IPS-18c (cell line): ENCODE measurements around the gene ENO1.
"Not testable (repeated sequence)": the region's sequence is repeated elsewhere in the genome, so short reads cannot be mapped to it uniquely, and the experiment has no call there.

Source experiments
- H3K4me3 ChIP-seq: 2 replicates; pipeline ENCODE4 v1.7.0; 2013; ENCODE audit warnings: low read depth, mild to moderate bottlenecking, low read length, moderate library complexity; ENCODE audit not compliant: insufficient read depth
- H3K9me3 ChIP-seq: one replicate; pipeline ENCODE4 v1.6.1; 2013; ENCODE audit warnings: mild to moderate bottlenecking, low read length, moderate library complexity; ENCODE audit not compliant: control insufficient read depth, insufficient read depth

Gene ENO1

DNA sequence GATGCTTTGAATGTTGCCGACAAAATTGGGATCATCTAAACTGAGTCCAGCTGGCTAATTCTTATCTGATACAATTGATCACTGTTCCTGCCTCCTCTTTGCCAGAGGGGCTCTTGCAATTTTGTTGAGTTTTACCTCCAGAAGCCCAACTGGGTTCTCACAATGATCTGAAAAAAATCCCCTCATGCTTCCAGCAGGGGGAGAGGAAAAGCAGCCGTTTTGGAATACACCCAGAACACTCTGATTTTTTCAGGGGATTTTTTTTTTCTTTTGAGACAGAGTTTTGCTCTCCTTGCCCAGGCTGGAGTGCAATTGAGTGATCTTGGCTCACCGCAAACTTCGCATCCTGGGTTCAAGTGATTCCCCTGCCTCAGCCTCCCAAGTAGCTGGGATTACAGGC, 47.1 kb downstream of the ENO1 start:
- Histone ChIP-seq H3K9me3 (no peaks in the 10 kb centered on the region), H3K4me3 (no peak overlapping the region)

DNA sequence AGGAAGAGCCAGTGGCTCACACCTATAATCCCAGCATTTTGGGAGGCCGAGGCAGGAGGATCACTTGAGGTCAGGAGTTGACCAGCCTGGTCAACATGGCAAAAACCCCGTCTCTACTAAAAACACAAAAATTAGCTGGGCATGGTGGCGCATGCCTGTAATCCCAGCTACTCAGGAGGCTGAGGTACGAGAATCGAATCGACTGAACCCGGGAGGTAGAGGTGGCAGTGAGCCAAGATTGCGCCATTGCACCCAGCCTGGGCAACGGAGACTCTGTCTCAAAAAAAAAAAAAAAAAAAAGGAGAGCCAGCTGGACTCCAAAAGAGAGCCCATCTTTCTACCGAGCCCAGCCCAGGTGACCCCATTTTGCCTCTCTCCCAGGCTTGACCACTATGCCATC, 47.8 kb downstream of the ENO1 start:
- not testable (repeated sequence) for H3K9me3 ChIP-seq, H3K4me3 ChIP-seq

DNA sequence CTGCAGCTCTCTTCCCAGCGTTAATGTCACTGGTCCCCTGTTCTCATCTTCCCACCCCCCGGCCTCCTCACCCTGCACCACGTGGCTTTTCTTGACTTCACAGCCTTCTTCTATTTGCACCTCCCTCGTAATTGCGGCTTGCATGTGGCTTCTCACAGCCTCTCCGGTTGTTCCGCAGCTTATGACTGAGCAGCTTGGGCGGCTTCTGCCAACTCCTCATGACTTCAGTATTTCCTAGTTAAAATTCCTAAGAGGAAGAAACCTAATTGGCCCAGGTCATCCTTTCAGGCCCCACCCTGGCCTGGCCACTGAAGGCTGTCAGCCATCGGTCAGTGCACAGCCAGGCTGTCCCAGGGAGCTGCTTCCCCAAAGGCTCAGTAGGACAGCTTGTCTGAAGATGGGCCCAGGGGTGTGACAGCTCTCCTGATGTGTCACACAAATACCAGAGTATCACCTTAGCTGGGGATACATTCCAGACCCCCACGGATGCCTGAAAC, 52.5 kb downstream of the ENO1 start:
- Histone ChIP-seq H3K4me3 (no peak overlapping the region), H3K9me3 (no peaks in the 10 kb centered on the region)

DNA sequence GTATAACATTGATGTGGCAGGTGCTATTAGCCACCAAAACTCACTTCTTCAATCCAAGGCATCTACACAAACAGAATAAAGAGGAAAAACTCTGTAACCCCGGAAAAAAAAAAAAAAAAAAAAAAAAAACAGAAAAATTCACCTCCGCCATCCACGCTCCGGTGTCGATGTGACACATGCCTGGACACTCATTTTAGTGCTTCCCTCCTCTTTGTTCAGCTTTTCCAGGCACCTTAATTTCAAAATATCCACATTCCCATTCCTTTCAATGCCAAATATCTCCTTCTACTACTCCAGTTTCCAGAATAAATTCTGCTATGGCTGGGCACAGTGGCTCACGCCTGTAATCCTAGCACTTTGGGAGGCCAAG, 55.2 kb downstream of the ENO1 start:
- Histone ChIP-seq H3K9me3 (no peaks in the 10 kb centered on the region), H3K4me3 (no peak overlapping the region)

DNA sequence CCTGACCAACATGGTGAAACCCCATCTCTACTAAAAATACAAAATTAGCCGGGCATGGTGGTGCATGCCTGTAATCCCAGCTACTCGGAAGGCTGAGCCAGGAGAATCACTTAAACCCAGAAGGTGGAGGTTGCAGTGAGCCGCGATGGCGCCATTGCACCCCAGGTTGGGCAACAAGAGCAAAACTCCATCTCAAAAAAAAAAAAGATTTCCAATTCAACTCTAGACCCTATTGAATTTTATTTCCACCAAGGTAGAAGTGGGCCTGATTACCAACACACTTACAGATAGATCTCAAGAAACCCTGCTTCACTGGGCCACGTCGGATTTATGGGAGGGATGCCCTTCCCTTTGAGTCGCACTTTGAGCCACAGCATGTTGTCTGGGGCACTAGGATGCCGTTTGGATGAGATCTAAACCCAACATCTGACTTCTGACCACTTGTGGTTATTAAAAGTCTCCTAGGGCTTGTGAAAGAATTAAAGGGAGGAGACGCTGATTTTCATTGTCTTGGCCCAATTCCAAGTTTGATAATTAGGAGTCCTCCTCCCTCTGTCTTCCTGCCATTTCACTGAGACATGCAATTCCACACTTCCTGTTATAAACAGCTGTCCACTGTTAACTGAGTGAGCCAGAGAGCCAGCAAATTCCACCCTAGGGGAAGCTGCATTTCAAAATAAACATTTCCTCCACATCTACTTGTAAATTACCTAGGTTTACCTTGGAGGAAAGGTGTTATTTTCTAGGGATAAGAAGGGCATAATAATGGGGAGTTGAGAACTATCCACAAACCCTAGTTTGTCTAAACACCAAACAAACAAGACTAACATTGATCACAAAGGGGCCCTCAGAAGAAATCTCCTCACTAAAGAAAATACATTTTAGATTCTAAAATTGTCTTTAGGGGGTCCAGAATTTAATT, 55.9 kb downstream of the ENO1 start:
- no peaks in the 10 kb centered on the region for H3K9me3 ChIP-seq

DNA sequence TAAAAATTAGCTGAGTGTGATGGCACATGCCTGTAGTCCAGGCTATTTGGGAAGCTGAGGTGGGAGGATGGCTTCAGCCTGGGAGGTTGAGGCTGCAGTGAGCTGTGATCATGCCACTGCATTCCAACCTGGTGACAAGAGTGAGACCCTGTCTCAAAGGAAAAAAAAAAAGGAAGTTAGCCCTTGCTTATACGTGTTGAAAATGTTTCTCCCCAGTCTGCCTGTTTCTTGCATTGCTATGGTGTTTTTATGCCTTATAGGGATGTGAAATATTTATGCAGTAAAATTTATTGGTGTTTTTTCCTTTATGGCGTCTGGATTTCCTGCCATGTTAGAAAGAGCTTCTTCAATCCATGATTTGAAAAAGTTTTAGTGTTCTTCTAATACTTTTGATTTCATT, 57.4 kb downstream of the ENO1 start:
- Histone ChIP-seq H3K9me3 (no peaks in the 10 kb centered on the region), H3K4me3 (no peak overlapping the region)

More for the DNA sequence above, 55.9 kb downstream of the ENO1 start:
- H3K4me3 ChIP-seq: no peak overlapping the region

DNA sequence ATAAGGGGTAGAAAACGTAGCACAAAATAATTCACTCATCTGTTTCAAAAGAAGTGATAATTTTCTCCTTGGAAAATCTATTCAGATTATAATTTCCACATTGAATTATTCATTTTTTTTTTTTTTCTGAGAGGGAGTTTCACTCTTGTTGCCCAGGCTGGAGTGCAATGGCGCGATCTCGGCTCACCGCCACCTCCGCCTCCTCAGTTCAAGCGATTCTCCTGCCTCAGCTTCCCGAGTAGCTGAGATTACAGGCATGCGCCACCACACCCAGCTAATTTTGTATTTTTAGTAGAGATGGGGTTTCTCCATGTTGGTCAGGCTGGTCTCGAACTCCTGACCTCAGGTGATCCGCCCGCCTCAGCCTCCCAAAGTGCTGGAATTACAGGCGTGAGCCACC, 59.7 kb downstream of the ENO1 start:
- H3K4me3 ChIP-seq: peak overlapping the region; percentile 61; the same call in 1 of the 2 replicates
- not testable (repeated sequence) for H3K9me3 ChIP-seq

DNA sequence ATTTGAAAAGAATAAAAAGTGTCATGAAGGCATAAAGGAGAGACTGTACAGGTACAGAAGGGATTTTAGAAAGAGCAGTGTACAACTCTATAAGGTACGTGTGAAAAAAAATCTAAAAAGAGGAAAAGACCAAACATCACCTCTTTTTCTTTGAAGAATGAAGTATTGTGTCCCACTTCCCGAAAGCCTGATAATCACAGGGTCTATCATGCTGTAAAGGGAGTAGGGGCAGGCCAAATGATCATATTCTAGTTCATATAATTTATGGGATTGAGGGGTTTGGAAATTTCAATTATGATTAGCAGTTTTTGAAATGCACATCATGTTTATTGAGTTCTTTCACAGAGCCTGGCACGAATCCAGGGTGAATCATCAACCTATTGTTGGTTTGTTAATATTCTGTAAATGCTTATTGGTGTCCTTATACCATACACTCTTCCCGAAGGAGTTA, 60.1 kb downstream of the ENO1 start:
- H3K4me3 ChIP-seq: peak overlapping the region; percentile 61
- H3K9me3 ChIP-seq: no peaks in the 10 kb centered on the region

DNA sequence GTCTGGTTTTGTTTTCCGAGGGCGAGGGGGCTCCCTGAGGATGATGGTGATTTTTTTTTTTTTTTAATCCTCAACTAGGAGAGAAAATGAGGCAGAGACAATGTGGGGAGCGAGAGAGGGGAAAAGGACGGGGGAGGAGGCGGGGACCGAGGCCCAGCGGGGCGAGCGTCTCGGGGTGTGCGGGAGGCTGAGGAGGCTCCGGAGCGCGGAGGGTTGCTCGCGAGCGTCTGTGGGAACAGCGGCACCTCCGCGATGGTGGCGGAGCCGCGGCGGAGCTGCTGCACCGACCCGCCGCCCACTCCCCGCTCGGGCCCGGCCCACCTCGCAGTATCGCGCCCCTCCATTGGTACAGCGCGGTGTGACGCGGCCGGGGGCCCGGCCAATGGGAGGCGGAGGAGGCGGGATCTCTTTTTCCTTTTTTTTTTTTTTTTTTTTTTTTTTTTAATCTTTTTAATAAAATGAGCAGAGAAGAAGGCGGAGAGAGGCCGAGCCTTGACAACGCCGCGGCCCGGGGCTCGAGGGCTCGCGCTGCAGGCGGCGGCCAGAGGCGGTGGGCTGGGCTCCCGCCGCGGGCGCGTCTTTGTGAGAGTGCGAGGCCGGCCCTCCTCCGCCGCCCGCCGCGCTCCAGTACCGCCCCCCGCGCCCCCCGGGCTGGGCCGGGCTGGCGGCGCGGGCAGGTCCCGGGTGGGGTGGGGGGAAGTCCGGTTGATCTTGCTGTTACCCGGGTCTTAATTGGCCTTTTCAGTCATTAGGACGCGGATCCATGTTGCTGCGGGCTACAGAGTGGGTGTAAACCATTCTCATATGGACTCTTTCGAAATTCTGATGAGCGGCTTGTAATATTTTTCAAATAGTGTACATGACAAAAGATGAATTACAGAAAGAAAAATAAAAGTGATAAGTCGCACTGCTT, 60.8 kb downstream of the ENO1 start, which contains the start of gene RERE:
Gene RERE, minus strand, starts transcription at position 229 of the 913 bp plus-strand sequence.
- Histone ChIP-seq H3K4me3 (peak within 1 kb of the TSS; percentile 78), H3K9me3 (no peaks in the 10 kb centered on the region)

DNA sequence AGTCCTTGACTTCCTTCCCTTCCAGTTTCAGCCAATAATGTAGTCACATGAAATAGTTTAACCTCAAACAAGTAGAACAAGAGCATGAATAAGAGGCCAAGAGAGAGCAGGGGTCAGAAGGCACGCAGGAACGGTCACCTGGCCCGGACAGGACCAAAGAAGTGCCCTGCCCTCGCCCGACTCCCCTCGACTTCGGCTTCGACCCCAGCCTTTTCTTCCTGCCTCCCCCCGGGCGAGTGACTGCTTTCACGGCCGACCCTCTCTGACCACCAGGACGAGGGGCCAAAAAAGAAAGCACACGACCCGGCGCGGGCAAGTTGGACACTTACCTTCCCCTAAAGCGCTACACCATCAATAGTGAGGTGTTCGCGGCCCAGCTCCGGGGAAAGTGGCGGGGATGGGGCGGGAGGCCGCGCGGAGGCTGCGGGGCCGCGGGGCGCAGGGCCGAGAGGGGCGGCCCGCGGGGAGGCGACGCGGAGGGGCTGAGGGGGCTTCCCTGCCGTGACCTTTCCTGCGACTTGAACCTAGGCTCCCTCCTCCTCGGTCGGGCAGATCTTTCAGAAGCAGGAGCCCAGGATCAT, 61.6 kb downstream of the ENO1 start:
- peak overlapping the region; percentile 78 for H3K4me3 ChIP-seq

DNA sequence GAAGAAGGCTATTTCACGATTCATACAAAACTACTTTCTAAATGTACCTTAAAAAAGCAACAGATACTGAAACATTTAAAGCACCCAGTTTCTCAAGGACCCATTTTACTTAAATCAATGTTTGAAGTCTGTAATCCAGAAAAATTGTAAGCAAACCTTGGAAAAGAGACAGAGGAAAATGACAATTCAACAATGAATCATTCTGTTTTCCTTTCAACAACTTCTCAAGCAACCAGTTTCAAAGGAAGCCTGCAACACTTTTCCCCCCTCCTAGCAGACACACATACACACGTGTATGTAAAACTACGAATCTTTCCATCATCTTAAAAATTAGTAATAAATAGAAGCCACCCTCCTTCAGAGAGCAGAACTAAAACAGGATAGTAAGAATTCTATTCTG, 62.2 kb downstream of the ENO1 start:
- no peaks in the 10 kb centered on the region for H3K9me3 ChIP-seq
- H3K4me3 ChIP-seq: peak overlapping the region; percentile 78

More for the DNA sequence above, 61.6 kb downstream of the ENO1 start:
- no peaks in the 10 kb centered on the region for H3K9me3 ChIP-seq

DNA sequence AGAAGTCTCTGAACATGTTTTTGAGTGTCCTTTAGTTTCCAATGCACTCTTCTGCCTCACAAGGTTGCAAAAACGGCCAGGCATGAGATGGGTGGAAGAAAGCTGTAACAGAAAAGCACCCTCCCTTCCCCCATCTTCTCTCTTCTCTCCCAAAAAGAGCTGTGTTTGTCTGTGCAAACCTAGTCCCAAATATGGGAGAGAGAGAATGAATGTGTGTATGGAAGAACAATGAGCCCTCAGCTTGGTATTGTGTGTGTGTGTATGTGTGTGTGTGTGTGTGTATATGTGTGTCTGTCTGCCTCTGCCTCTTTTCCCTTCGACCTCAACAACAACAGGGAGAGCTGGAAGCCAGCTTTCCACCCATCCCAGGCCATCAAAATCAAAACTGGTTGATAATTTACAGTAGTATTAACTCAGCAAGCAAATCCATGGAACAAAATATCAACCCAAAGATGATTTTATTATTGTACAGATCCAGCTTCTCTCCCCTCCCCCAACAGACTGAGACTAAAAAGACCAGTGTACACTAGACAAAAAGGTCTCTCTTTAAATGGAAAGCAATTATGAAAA, 62.8 kb downstream of the ENO1 start:
- Histone ChIP-seq H3K4me3 (peak overlapping the region; percentile 34; the same call in 1 of the 2 replicates), H3K9me3 (no peaks in the 10 kb centered on the region)

DNA sequence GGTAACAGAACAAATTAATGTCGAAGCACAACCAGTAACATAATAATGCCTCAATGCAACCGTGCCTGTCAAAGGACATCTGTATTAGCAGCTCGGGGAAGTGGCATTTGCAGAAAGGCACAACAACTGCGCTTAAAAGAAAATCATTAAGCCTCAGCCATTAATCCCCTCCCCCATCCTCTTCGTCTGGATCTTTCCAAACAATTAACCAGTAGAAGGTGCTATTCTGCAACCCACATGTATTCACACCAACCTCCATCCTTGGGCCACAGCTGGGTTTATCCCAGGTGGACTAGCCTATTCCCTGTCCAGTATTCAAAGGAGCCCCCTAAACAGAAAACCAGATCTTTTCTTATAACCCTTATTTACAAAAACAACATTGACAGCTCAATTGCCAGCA, 63.6 kb downstream of the ENO1 start:
- Histone ChIP-seq H3K4me3 (no peak overlapping the region; the same call in 1 of the 2 replicates), H3K9me3 (no peaks in the 10 kb centered on the region)

DNA sequence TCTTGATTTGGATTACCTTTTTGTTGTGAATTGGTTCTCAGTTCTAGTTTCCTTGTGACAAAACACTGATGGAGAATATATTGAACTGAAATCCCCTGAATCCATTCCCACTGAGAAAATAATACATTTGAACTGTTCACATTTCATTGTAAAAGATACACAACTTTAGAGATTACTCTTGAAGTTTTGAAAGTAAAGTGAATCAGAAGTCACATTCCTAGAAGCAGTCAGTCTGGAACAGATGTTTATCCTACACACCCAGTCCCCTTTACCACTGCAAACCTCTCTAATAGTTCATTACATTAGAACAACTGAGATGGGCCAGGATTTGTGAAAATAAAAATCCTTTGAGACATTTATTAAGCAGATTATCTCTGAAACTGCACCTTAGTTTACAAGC, 64.5 kb downstream of the ENO1 start:
- Histone ChIP-seq H3K9me3 (no peaks in the 10 kb centered on the region), H3K4me3 (no peak overlapping the region)

DNA sequence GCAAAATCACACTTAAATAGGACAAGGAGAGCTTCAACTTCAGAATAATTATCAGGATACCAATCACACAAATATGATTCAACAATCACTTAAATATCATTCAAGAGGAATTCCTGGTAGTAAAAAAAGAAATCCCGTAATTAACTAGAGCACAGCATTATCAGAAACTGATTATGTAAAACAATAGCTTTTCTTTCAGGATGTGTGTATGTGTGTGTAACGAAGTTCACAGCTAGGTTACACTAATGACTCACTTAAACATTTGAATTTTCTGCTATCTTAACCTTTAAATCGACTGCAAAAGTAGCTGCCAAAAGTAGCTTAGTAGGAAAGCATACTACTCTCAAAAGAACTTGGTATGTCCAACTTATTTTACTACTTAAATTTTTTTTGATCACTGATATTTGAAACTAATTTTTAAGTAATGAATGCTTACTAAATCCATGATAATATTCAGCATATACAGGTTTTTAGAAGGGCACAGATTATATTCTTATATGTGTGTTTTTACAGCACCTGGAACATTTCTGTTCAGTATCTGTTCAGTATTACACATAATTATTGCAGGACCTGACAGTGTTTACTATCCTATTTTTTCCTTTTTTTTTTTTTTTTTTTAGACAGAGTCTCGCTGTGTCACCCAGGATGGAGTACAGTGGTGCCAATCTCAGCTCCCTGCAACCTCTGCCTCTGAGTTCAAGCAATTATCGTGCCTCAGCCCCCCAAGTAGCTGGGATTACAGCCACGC, 65.3 kb downstream of the ENO1 start:
- H3K4me3 ChIP-seq: no peak overlapping the region
- H3K9me3 ChIP-seq: no peaks in the 10 kb centered on the region

DNA sequence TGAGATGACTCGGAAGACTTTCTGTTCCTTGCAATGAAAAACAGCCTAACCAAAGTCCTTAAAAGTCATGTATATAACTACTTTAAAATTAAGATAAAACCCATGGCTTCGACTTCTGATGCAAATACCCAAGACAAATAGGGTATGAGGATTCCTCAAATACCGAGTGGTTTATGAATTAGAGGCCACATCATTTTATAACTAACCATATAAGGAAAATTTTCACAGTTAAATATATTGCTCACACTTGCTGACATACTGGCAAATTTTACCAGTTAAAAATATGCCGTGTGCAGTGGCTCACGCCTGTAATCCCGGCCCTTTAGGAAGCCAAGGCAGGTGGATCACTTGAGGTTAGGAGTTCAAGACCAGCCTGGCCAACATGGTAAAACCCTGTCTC, 66.4 kb downstream of the ENO1 start:
- Histone ChIP-seq H3K4me3 (no peak overlapping the region), H3K9me3 (no peaks in the 10 kb centered on the region)
